ENCODE results near the gene NOS3.
"Not testable (repeated sequence)": the region's sequence is repeated elsewhere in the genome, so short reads cannot be mapped to it uniquely, and the experiment has no call there.

NOS3 gene

GRCh38 chr7:151017370-151017952 is 26.6 kb downstream of the NOS3 start:
- no peak for DNase-seq

GRCh38 chr7:151017953-151018420 is 27.2 kb downstream of the NOS3 start:
- peak in 6 of 14 donors; percentile 5 to 67 (median 23) for DNase-seq

GRCh38 chr7:151018421-151019129 is 27.8 kb downstream of the NOS3 start:
- peak in 2 of 14 donors; percentile 21 to 25 for DNase-seq

- DNase-seq = no peak
Observed at GRCh38 chr7:151019130-151019447, 28.3 kb downstream of the NOS3 start.

GRCh38 chr7:151020231-151020630 is 29.4 kb downstream of the NOS3 start:
- DNase-seq = no peak

GRCh38 chr7:151023232-151023631 is 32.4 kb downstream of the NOS3 start:
- no peak for DNase-seq

- no peak for DNase-seq
Observed at GRCh38 chr7:151024435-151025056, 33.7 kb downstream of the NOS3 start, which contains the start of gene ATG9B. Gene ATG9B, minus strand, starts transcription at chr7:151024494. Its CDS starts 71 bp downstream, at chr7:151024423.

- DNase-seq = no peak
Observed at GRCh38 chr7:151025924-151026671, 35.3 kb downstream of the NOS3 start.

GRCh38 chr7:151026771-151027727 is 36.2 kb downstream of the NOS3 start:
- not testable (repeated sequence) for DNase-seq

GRCh38 chr7:151027728-151028130 is 36.9 kb downstream of the NOS3 start:
- DNase-seq = not testable (repeated sequence)

GRCh38 chr7:151028131-151028947 is 37.5 kb downstream of the NOS3 start, which contains the start of gene ABCB8:
Gene ABCB8, plus strand, starts transcription at chr7:151028450. Its CDS starts 66 bp downstream, at chr7:151028516.
- DNase-seq = peak; percentile 88 to 99 (median 98)

- no peak for DNase-seq
Observed at GRCh38 chr7:151028948-151029501, 38.2 kb downstream of the NOS3 start.

GRCh38 chr7:151031011-151031410 is 40.2 kb downstream of the NOS3 start:
- DNase-seq = no peak

GRCh38 chr7:151032936-151033863 is 42.4 kb downstream of the NOS3 start:
- DNase-seq = no peak

GRCh38 chr7:151033864-151034249 is 43.0 kb downstream of the NOS3 start:
- no peak for DNase-seq

- DNase-seq = no peak
Observed at GRCh38 chr7:151034312-151035025, 43.7 kb downstream of the NOS3 start.

- no peak for DNase-seq
Observed at GRCh38 chr7:151035026-151035717, 44.4 kb downstream of the NOS3 start.

GRCh38 chr7:151035902-151036301 is 45.1 kb downstream of the NOS3 start:
- peak in 2 of 14 donors; percentile 14 to 40 for DNase-seq
